HepG2 (cell line): Measurements from ENCODE around the gene NOTO. TPM values are rescaled to one million over a fixed set of nuclear protein-coding genes. Genes with fewer than 3 reads are reported as not detected.

ENCODE experiments used
- ATF7-NPFF ChIP-seq: sonication (generic); formaldehyde crosslinking; IDR thresholded peaks from 2 replicates; pipeline ENCODE4 v1.8.1; 2023; ENCODE audit warnings: mild to moderate bottlenecking, low read depth, missing genetic modification reagents, moderate library complexity
- HMGA1 ChIP-seq: sonication (generic); formaldehyde crosslinking; conservative IDR thresholded peaks from 2 replicates; pipeline ENCODE4 v1.4.0; 2020; ENCODE audit warnings: missing genetic modification reagents
- HOXA7 ChIP-seq: sonication (generic); formaldehyde crosslinking; IDR thresholded peaks from 2 replicates; pipeline ENCODE4 v1.8.1; 2022; ENCODE audit warnings: mild to moderate bottlenecking, missing genetic modification reagents, moderate library complexity
- KLF13 ChIP-seq: sonication (generic); formaldehyde crosslinking; IDR thresholded peaks from 2 replicates; pipeline ENCODE4 v1.4.0; 2020; ENCODE audit warnings: mild to moderate bottlenecking, missing genetic modification reagents
- NFKB2 ChIP-seq: sonication (generic); formaldehyde crosslinking; IDR thresholded peaks from 2 replicates; pipeline ENCODE4 v1.4.0; 2020; ENCODE audit warnings: missing genetic modification reagents, borderline replicate concordance
- PLRG1 ChIP-seq: fragments of 450-650 bp; conservative IDR thresholded peaks from 2 replicates; pipeline ENCODE4 v1.6.1; 2016
- SP2 ChIP-seq: sonication (generic); formaldehyde crosslinking; IDR thresholded peaks from 2 replicates; pipeline ENCODE4 v1.5.1; 2020; ENCODE audit warnings: mild to moderate bottlenecking, missing genetic modification reagents
- STAT6 ChIP-seq: sonication (generic); formaldehyde crosslinking; IDR thresholded peaks from 2 replicates; pipeline ENCODE4 v1.4.0; 2020; ENCODE audit warnings: missing genetic modification reagents, mild to moderate bottlenecking, borderline replicate concordance
- XRCC5 ChIP-seq: fragments of 200-400 bp; formaldehyde crosslinking; optimal IDR thresholded peaks from 2 replicates; pipeline ENCODE3; 2017; ENCODE audit warnings: mild to moderate bottlenecking, low read length
- ZBTB8A ChIP-seq: sonication (generic); formaldehyde crosslinking; IDR thresholded peaks from 2 replicates; pipeline ENCODE4 v1.4.0; 2020; ENCODE audit warnings: mild to moderate bottlenecking, low read depth, missing genetic modification reagents, borderline replicate concordance
- ZNF20 ChIP-seq: sonication (generic); formaldehyde crosslinking; IDR thresholded peaks from 2 replicates; pipeline ENCODE4 v1.4.0; 2020; ENCODE audit warnings: mild to moderate bottlenecking, moderate library complexity, missing genetic modification reagents
- ZNF292 ChIP-seq: sonication (generic); formaldehyde crosslinking; IDR thresholded peaks from 2 replicates; pipeline ENCODE4 v1.8.1; 2022; ENCODE audit warnings: mild to moderate bottlenecking, low read depth, missing genetic modification reagents, borderline replicate concordance
- ZNF34 ChIP-seq: sonication (generic); formaldehyde crosslinking; IDR thresholded peaks from 2 replicates; pipeline ENCODE4 v1.4.0; 2020; ENCODE audit warnings: mild to moderate bottlenecking, missing genetic modification reagents, borderline replicate concordance
- ZNF660 ChIP-seq: sonication (generic); formaldehyde crosslinking; IDR thresholded peaks from 2 replicates; pipeline ENCODE4 v1.5.1; 2020; ENCODE audit warnings: mild to moderate bottlenecking, low read depth, missing genetic modification reagents, borderline replicate concordance
- ZNF746 ChIP-seq: sonication (generic); formaldehyde crosslinking; IDR thresholded peaks from 2 replicates; pipeline ENCODE4 v1.8.0; 2022; ENCODE audit warnings: mild to moderate bottlenecking, missing genetic modification reagents
- ZNF75D ChIP-seq: sonication (generic); formaldehyde crosslinking; IDR thresholded peaks from 2 replicates; pipeline ENCODE4 v1.8.1; 2023; ENCODE audit warnings: missing genetic modification reagents, mild to moderate bottlenecking, borderline replicate concordance
- polyA plus RNA-seq, 8 experiments: library from polyadenylated mRNA; depleted of rRNA in 3 of 8; stranded (reverse) in 7 of 8; unstranded in 1 of 8; fragments of >200 nt; fragmentation: Illumina TruSeq in 4 of 8; extraction: Trizol in 4 of 8; gene quantifications; 2 replicates each; pipeline versions ENCODE4 v1.2.1 to v1.2.3, GENCODE V29; 2011 to 2016; ENCODE audit warnings: low read depth in 4 of 8, missing spikeins in 1 of 8, mixed read lengths in 1 of 8; ENCODE audit not compliant: insufficient read depth in 1 of 8
- total RNA-seq, 5 experiments: library from RNA; depleted of rRNA; stranded (reverse); fragments of >200 nt; fragmentation: Illumina TruSeq; extraction: Trizol; gene quantifications; 2 replicates each; pipeline ENCODE4 v1.2.3, GENCODE V29; 2016; ENCODE audit warnings: low read depth in 1 of 5
- TF ChIP-seq, protein P1 (sequence below): IDR thresholded peaks from 2 replicates; pipeline ENCODE4 v1.6.1; 2016; ENCODE audit warnings: low read depth, missing genetic modification reagents, missing compliant biosample characterization
- TF ChIP-seq, protein P2 (sequence below): sonication (generic); formaldehyde crosslinking; conservative IDR thresholded peaks from 2 replicates; pipeline ENCODE4 v1.8.1; 2023; ENCODE audit warnings: missing genetic modification reagents

Gene NOTO
- total and polyA plus RNA-seq, 2 of the 13 experiments (the other 11 are each of a cell fraction or from before 2014, with no cell fraction given): not detected

DNA sequence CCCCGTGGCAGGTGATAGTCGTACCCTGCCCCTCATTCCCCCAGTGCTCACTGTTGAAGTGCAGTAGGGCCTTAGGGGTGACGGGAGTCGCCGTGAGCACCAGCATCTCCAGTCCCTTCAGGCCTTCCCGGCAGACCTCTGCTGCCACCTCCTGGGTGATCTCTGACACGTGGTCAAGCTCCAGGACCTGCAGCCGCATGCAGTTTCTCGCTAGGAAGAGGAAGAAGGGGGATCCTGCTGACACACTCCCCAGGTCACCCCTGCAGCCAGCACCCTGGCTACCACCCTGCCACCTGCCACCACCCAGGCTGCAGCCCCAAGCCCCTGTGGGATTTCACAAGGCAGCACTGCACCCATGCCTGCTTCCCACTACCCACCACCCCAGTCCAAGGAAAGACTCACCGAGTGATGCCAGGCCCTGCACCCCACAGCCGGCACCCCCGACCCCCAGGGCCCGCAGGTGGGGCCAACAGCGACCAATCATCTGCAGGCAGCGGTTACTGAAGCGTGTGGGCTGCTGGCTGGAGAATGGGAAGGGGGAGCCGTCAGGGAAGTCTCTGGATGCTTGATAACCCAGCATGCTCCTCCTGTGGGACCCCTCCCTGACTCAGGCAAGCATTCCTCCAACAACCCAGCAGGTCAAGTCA is 58.1 kb downstream of the NOTO start (continued):
- TF ChIP-seq HMGA1 (no peak), PLRG1 (no peak), ZBTB8A (CRISPR knock-in tag) (no peak), ZNF292 (CRISPR knock-in tag) (no peak), ZNF34 (CRISPR knock-in tag) (0 out of 2 replicates have a peak, but pooled peaks have one; percentile 47), ZNF660 (CRISPR knock-in tag) (no peak), KLF13 (CRISPR knock-in tag) (0 out of 2 replicates have a peak, but pooled peaks have one; percentile 26), ZNF746 (CRISPR knock-in tag) (no peak), XRCC5 (peak; percentile 64), SP2 (CRISPR knock-in tag) (no peak), NFKB2 (CRISPR knock-in tag) (peak; percentile 5; the same call in 1 of the 2 replicates), ATF7-NPFF (no peak), HOXA7 (CRISPR knock-in tag) (no peak), ZNF20 (no peak), STAT6 (CRISPR knock-in tag) (no peak), ZNF75D (CRISPR knock-in tag) (no peak)
- TF ChIP-seq, protein P1, sequence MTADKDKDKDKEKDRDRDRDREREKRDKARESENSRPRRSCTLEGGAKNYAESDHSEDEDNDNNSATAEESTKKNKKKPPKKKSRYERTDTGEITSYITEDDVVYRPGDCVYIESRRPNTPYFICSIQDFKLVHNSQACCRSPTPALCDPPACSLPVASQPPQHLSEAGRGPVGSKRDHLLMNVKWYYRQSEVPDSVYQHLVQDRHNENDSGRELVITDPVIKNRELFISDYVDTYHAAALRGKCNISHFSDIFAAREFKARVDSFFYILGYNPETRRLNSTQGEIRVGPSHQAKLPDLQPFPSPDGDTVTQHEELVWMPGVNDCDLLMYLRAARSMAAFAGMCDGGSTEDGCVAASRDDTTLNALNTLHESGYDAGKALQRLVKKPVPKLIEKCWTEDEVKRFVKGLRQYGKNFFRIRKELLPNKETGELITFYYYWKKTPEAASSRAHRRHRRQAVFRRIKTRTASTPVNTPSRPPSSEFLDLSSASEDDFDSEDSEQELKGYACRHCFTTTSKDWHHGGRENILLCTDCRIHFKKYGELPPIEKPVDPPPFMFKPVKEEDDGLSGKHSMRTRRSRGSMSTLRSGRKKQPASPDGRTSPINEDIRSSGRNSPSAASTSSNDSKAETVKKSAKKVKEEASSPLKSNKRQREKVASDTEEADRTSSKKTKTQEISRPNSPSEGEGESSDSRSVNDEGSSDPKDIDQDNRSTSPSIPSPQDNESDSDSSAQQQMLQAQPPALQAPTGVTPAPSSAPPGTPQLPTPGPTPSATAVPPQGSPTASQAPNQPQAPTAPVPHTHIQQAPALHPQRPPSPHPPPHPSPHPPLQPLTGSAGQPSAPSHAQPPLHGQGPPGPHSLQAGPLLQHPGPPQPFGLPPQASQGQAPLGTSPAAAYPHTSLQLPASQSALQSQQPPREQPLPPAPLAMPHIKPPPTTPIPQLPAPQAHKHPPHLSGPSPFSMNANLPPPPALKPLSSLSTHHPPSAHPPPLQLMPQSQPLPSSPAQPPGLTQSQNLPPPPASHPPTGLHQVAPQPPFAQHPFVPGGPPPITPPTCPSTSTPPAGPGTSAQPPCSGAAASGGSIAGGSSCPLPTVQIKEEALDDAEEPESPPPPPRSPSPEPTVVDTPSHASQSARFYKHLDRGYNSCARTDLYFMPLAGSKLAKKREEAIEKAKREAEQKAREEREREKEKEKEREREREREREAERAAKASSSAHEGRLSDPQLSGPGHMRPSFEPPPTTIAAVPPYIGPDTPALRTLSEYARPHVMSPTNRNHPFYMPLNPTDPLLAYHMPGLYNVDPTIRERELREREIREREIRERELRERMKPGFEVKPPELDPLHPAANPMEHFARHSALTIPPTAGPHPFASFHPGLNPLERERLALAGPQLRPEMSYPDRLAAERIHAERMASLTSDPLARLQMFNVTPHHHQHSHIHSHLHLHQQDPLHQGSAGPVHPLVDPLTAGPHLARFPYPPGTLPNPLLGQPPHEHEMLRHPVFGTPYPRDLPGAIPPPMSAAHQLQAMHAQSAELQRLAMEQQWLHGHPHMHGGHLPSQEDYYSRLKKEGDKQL (CRISPR knock-in tag): no peak
- TF ChIP-seq, protein P2, sequence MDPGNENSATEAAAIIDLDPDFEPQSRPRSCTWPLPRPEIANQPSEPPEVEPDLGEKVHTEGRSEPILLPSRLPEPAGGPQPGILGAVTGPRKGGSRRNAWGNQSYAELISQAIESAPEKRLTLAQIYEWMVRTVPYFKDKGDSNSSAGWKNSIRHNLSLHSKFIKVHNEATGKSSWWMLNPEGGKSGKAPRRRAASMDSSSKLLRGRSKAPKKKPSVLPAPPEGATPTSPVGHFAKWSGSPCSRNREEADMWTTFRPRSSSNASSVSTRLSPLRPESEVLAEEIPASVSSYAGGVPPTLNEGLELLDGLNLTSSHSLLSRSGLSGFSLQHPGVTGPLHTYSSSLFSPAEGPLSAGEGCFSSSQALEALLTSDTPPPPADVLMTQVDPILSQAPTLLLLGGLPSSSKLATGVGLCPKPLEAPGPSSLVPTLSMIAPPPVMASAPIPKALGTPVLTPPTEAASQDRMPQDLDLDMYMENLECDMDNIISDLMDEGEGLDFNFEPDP (CRISPR knock-in tag): 0 out of 2 replicates have a peak, but pooled peaks have one; percentile 7
